Breast epithelium (tissue), 4 donors: ENCODE results near the gene CARD14. TPM values are rescaled to one million over a fixed set of nuclear protein-coding genes. Genes with fewer than 3 reads are reported as not detected.

ENCODE experiments used
- DNase-seq, 2 donors: peaks; one replicate each; pipeline ENCODE4 v3.0.0-alpha.2; 2019; ENCODE audit warnings: low spot score in 2 of 2
- H3K27ac ChIP-seq, 2 donors: fragments of 200-600 bp; sonication (generic) in 1 of 2; one replicate each; pipeline ENCODE4 v1.5.1; 2016 to 2019; ENCODE audit warnings: mild to moderate bottlenecking in 1 of 2
- H3K27me3 ChIP-seq, 2 donors: fragments of 200-600 bp; sonication (generic) in 1 of 2; one replicate each; pipeline versions ENCODE4 v1.5.1 to v1.6.0; 2017 to 2019; ENCODE audit warnings: control low read depth in 1 of 2, mild to moderate bottlenecking in 1 of 2
- H3K36me3 ChIP-seq: fragments of 200-600 bp; one replicate; pipeline ENCODE4 v1.5.1; 2019
- H3K4me1 ChIP-seq, 2 donors: fragments of 200-600 bp; sonication (generic); one replicate each; pipeline ENCODE4 v1.5.1; 2016 to 2019; ENCODE audit warnings: control low read depth in 1 of 2
- H3K4me3 ChIP-seq, 3 donors: fragments of 200-600 bp; sonication (generic); 1 replicate in 2 of 3; 2 replicates in 1 of 3; pipeline ENCODE4 v1.5.1; 2016 to 2019; ENCODE audit warnings: mild to moderate bottlenecking in 3 of 3, moderate library complexity in 2 of 3
- H3K9me3 ChIP-seq, 2 donors: fragments of 200-600 bp; sonication (generic) in 1 of 2; one replicate each; pipeline ENCODE4 v1.5.1; 2016 to 2019; ENCODE audit warnings: control low read depth in 1 of 2
- POLR2A ChIP-seq: fragments of 450-650 bp; IDR thresholded peaks from one replicate; pipeline ENCODE4 v1.6.1; 2016; ENCODE audit warnings: antibody characterized with exemption, mild to moderate bottlenecking, moderate library complexity
- POLR2AphosphoS5 ChIP-seq, 3 donors: sonication (generic); formaldehyde crosslinking; IDR thresholded peaks; one replicate each; pipeline ENCODE4 v1.6.1; 2017; ENCODE audit warnings: antibody characterized with exemption in 3 of 3
- intact Hi-C: fragments of 100-400 bp; cut with DNase I; formaldehyde crosslinking; loops from one replicate; pipeline ENCODE4 v1.15.1; 2023; ENCODE audit warnings: low total_unique reads
- total RNA-seq, 3 donors: library from RNA; depleted of rRNA; stranded (reverse); fragments of >200 nt; gene quantifications; one replicate each; pipeline ENCODE4 v1.1.0, GENCODE V29; 2016
- TF ChIP-seq, protein P1 (sequence below), 3 donors: fragments of 450-650 bp; IDR thresholded peaks; one replicate each; pipeline ENCODE4 v1.5.1; 2016 to 2017; ENCODE audit warnings: antibody characterized with exemption in 3 of 3, mild to moderate bottlenecking in 3 of 3, moderate library complexity in 3 of 3

The CARD14 gene
- total RNA-seq, 3 donors from 2014 or later: 0.32 to 13.8 (median 9.4) TPM

DNA sequence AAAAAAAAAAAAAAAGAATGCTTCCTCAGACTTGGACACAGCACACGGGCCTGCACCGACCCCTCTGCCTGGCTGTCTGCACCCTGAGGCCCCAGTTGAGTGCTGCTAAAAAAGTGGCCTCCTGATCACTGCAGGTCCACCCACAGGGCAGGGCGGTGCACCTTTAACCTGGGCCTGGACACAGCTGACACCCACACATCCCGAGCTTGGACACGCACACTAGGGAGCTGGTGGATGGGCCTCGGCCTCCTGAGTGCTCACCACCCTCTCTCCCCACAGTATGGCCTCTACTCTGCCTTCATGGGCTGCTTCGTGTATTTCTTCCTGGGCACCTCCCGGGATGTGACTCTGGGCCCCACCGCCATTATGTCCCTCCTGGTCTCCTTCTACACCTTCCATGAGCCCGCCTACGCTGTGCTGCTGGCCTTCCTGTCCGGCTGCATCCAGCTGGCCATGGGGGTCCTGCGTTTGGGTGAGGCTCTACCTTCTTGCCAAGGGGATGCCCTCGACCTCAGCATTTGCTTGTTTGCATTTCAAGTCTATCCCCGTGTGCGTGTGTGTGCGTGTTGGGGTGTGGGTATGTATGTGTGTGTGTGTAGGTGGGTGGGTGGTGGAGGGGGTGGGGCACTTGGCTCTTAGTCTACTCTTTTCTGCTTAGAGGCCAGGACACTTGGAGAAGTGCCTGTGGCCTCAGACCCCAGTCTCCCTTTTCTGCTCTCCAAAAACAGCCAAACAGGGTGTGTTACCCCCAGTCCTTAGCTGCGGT is 52.7 kb downstream of the CARD14 start:
- DNase-seq: no peak
- Histone ChIP-seq H3K36me3 (no peaks in the 10 kb centered on the region), H3K4me3 (no peak overlapping the region), H3K27ac (no peak overlapping the region), H3K4me1 (peaks cover 0 to 6% of the 10 kb centered on the region in 2 donors), H3K27me3 (no peaks in the 10 kb centered on the region), H3K9me3 (no peaks in the 10 kb centered on the region)
- intact Hi-C loops: no loop called here
- TF ChIP-seq POLR2AphosphoS5 (IDR thresholded peaks at IDR 0.05) (no peak), POLR2A (no peak)
- TF ChIP-seq, protein P1, sequence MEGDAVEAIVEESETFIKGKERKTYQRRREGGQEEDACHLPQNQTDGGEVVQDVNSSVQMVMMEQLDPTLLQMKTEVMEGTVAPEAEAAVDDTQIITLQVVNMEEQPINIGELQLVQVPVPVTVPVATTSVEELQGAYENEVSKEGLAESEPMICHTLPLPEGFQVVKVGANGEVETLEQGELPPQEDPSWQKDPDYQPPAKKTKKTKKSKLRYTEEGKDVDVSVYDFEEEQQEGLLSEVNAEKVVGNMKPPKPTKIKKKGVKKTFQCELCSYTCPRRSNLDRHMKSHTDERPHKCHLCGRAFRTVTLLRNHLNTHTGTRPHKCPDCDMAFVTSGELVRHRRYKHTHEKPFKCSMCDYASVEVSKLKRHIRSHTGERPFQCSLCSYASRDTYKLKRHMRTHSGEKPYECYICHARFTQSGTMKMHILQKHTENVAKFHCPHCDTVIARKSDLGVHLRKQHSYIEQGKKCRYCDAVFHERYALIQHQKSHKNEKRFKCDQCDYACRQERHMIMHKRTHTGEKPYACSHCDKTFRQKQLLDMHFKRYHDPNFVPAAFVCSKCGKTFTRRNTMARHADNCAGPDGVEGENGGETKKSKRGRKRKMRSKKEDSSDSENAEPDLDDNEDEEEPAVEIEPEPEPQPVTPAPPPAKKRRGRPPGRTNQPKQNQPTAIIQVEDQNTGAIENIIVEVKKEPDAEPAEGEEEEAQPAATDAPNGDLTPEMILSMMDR (IDR thresholded peaks at IDR 0.05): no peak

DNA sequence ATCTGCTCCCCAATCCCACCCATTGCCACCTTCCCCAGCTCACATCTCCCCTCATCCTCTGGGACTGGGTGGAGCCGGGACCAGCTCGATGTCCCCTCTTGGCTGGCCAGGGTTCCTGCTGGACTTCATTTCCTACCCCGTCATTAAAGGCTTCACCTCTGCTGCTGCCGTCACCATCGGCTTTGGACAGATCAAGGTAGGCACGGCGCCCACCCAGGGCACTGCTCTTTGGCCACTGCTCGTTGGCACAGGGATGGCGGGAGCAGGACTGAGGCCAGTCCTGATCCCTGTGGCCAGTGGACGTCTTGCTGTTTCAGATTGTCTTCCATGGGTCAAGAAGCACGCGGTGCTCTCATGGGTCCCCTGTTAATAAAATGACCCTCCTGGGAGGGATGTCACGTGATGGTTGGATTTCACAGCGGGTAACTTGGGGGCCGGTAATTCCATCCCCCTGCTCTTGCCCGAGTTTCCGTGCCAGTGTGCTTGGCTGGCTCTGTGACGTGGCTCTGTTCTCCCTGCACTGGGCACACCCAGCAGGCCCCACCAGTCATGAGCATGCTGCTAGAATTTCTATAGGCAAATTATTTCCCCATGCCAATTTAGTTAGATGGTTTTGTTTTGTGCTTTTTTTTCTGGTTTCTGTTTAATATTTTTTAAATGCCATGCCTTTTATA is 53.4 kb downstream of the CARD14 start:
- DNase-seq: no peak
- Histone ChIP-seq H3K27me3 (no peaks in the 10 kb centered on the region), H3K4me1 (peaks cover 0 to 4% of the 10 kb centered on the region in 2 donors), H3K27ac (no peak overlapping the region), H3K4me3 (no peak overlapping the region), H3K9me3 (no peaks in the 10 kb centered on the region), H3K36me3 (no peaks in the 10 kb centered on the region)
- no peak for TF ChIP-seq POLR2AphosphoS5 (IDR thresholded peaks at IDR 0.05)
- intact Hi-C loops: no loop called here

DNA sequence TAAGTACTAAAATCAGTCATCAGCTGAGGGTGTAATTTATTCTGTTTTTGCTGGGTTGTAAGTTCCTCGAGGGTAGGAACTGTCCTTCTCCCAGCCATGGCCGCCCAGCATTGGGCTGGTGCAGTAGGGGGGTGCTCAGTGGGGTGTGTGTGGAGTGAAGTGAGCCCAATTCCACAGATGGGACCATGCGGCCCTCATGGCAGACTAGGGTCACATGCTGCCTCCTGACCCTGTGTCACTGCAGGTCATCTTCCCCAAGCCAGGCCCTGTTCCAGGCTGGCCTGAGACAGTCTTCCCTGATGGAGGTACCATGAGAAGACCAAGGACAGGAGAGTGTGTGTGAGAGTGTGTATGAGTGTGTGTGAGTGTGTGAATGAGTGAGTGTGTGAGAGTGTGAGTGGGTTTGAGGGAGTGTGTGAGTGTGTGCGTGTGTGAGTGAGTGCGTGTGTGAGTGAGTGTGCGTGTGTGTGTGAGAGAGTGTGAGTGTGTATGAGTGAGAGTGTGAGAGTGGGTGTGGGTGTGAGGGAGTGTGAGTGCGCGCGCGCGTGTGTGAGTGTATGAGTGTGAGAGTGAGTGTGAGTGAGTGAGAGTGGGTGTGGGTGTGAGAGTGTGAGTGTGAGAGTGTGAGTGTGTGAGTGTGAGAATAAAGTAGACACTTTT is 54.1 kb downstream of the CARD14 start:
- H3K4me1 ChIP-seq: no peaks in the 10 kb centered on the region
- H3K9me3 ChIP-seq: no peaks in the 10 kb centered on the region
- DNase-seq: no peak
- TF ChIP-seq POLR2A: no peak
- no peak for TF ChIP-seq POLR2AphosphoS5 (IDR thresholded peaks at IDR 0.05)
- TF ChIP-seq, protein P1 (IDR thresholded peaks at IDR 0.05): no peak
- H3K27me3 ChIP-seq: no peaks in the 10 kb centered on the region
- intact Hi-C loops: no loop called here
- H3K27ac ChIP-seq: no peak overlapping the region
- no peak overlapping the region for H3K4me3 ChIP-seq
- H3K36me3 ChIP-seq: no peaks in the 10 kb centered on the region

DNA sequence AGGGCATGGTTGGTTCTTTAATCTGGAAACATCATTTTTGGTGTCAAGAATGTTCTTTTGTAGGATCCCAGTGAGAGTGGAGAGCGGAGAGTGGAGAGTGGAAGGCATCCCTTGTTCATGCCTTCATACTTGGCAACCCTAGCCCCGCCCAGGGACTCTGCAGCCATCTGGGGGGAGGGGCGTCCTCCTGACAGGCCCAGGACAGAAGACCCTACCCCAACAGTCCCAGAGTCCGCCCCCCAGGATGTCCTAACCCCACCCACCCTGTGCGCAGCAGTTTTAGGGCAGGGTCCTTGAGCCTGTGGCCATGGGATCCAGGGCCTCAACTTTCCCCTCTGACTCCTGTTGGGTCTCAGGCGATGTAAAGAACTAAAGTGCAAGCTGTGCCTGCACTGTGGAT is 54.9 kb downstream of the CARD14 start:
- no peak overlapping the region for H3K4me3 ChIP-seq
- no peak overlapping the region for H3K27ac ChIP-seq
- TF ChIP-seq, protein P1 (IDR thresholded peaks at IDR 0.05): no peak
- TF ChIP-seq POLR2A (no peak), POLR2AphosphoS5 (IDR thresholded peaks at IDR 0.05) (no peak)
- no peaks in the 10 kb centered on the region for H3K4me1 ChIP-seq
- H3K9me3 ChIP-seq: no peaks in the 10 kb centered on the region
- DNase-seq: no peak
- H3K27me3 ChIP-seq: no peaks in the 10 kb centered on the region
- no peaks in the 10 kb centered on the region for H3K36me3 ChIP-seq
- intact Hi-C loops: no loop called here

DNA sequence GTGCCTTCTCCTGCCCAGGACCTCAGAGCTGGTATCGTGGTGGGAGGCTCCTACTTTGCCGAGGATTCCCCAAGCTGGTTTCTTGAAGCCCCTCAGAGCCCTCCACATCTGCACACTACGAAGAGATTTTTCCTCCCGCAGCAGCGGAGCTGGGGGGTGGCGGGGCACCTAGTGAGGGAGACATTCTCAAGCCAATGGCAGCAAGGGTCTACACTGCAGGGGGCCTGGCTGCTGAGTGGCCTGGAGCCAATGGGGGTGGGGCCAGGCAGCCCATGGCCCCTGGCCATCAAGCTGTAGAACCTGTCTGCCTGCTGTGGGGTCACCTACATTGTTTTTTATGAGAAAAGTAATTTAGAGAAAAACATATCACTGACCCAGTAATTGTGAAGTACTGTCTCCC is 55.4 kb downstream of the CARD14 start:
- no peaks in the 10 kb centered on the region for H3K4me1 ChIP-seq
- no peak for DNase-seq
- TF ChIP-seq POLR2A (no peak), POLR2AphosphoS5 (IDR thresholded peaks at IDR 0.05) (no peak)
- TF ChIP-seq, protein P1 (IDR thresholded peaks at IDR 0.05): no peak
- no peak overlapping the region for H3K27ac ChIP-seq
- intact Hi-C loops: no loop called here
- no peaks in the 10 kb centered on the region for H3K27me3 ChIP-seq
- H3K9me3 ChIP-seq: no peaks in the 10 kb centered on the region
- H3K36me3 ChIP-seq: no peaks in the 10 kb centered on the region
- no peak overlapping the region for H3K4me3 ChIP-seq
